HCT116 (cell line): ENCODE measurements around the gene TTC36. TPM values are rescaled to one million over a fixed set of nuclear protein-coding genes. Genes with fewer than 3 reads are reported as not detected.

ENCODE experiments used
- ATAC-seq: fragments of 200-7000 bp; cut with Tn5 transposase; 2 replicates; pipeline ENCODE4 v1.9.1; 2020; ENCODE audit warnings: mild to moderate bottlenecking, moderate library complexity
- BruUV-seq: library from RNA; stranded (reverse); fragments of 400-500 nt; replicated peaks from 2 replicates; lab custom pipeline; 2021; lab: Mats Ljungman, UMichigan
- CTCF ChIA-PET: fragments of 300-600 bp; sonication (Branson Sonifier 250); formaldehyde crosslinking; loops from one replicate; lab custom pipeline; 2021; ENCODE audit warnings: antibody characterized with exemption; lab: Charles Lee
- POLR2A ChIA-PET: fragments of 300-600, 350-600 bp; sonication (Branson Sonifier 250); formaldehyde crosslinking; loops from one replicate; lab custom pipeline; 2021; ENCODE audit warnings: antibody characterized with exemption; lab: Charles Lee
- RAD21 ChIA-PET, 2 experiments: fragments of 300-600 bp; sonication (Branson Sonifier 250); formaldehyde crosslinking; loops; one replicate each; lab custom pipeline; 2023; ENCODE audit warnings: low total read pairs in 2 of 2; ENCODE audit not compliant: uncharacterized antibody in 2 of 2, unreplicated experiment in 2 of 2, low non-redundant PET in 1 of 2; lab: Charles Lee
- DNase-seq: peaks from one replicate; pipeline ENCODE4 v3.0.0-alpha.2; 2010; ENCODE audit warnings: low read depth, low spot score
- H2AFZ ChIP-seq: fragments of 200-600 bp; shearing (Covaris generic), sonication (generic); 2 replicates; pipeline ENCODE4 v1.6.1; 2017; ENCODE audit warnings: low read depth, mixed run types, mixed read lengths, antibody characterized with exemption, low read length; ENCODE audit not compliant: poor library complexity, severe bottlenecking
- H3K27ac ChIP-seq: 2 replicates; pipeline ENCODE4 v1.5.1; 2012; ENCODE audit warnings: low read depth, low read length
- H3K27me3 ChIP-seq: fragments of 200-600 bp; sonication (generic); 2 replicates; pipeline ENCODE4 v1.6.1; 2016; ENCODE audit warnings: mixed run types, low read length, mixed read lengths; ENCODE audit not compliant: insufficient read depth
- H3K36me3 ChIP-seq, 2 experiments: fragments of 200-500 bp in 1 of 2; fragments of 200-600 bp in 1 of 2; sonication (Bioruptor generic) in 1 of 2; sonication (generic) in 1 of 2; 2 replicates each; pipeline versions ENCODE4 v1.5.1 to v1.6.1; 2014 to 2016; ENCODE audit warnings: low read length in 2 of 2, inconsistent platforms in 1 of 2, mixed read lengths in 1 of 2, mixed run types in 1 of 2; ENCODE audit not compliant: insufficient read depth in 2 of 2, control insufficient read depth in 1 of 2
- H3K4me1 ChIP-seq, 2 experiments: fragments of 200-600 bp in 1 of 2; sonication (generic) in 1 of 2; 2 replicates each; pipeline versions ENCODE4 v1.5.1 to v1.6.1; 2012 to 2017; ENCODE audit warnings: low read length in 2 of 2, inconsistent platforms in 1 of 2, mild to moderate bottlenecking in 1 of 2, mixed read lengths in 1 of 2, mixed run types in 1 of 2, moderate library complexity in 1 of 2; ENCODE audit not compliant: insufficient read depth in 2 of 2, control insufficient read depth in 1 of 2
- H3K4me2 ChIP-seq: fragments of 200-600 bp; sonication (generic); 2 replicates; pipeline ENCODE4 v1.6.1; 2017; ENCODE audit warnings: mixed run types, low read length, mixed read lengths
- H3K4me3 ChIP-seq, 2 experiments: fragments of 200-600 bp in 1 of 2; sonication (generic) in 1 of 2; replicated peaks in 1 of 2; 2 replicates each; pipeline ENCODE4 v1.5.1; 2011 to 2016; ENCODE audit warnings: low read length in 2 of 2, control low read depth in 1 of 2, low read depth in 1 of 2, mild to moderate bottlenecking in 1 of 2, mixed read lengths in 1 of 2, mixed run types in 1 of 2
- H3K79me2 ChIP-seq: fragments of 200-600 bp; sonication (generic); 2 replicates; pipeline ENCODE4 v1.6.1; 2017; ENCODE audit warnings: mild to moderate bottlenecking, mixed run types, low read length, moderate library complexity, mixed read lengths; ENCODE audit not compliant: insufficient read depth
- H3K9ac ChIP-seq: fragments of 200-600 bp; sonication (generic); 2 replicates; pipeline ENCODE4 v1.6.1; 2016; ENCODE audit warnings: low read length, mixed read lengths
- H3K9me2 ChIP-seq: fragments of 200-600 bp; sonication (generic), shearing (Covaris generic); 2 replicates; pipeline ENCODE4 v1.6.1; 2017; ENCODE audit warnings: mixed run types, mild to moderate bottlenecking, moderate library complexity; ENCODE audit not compliant: insufficient read depth
- H3K9me3 ChIP-seq, 2 experiments: fragments of 200-500 bp in 1 of 2; fragments of 200-600 bp in 1 of 2; sonication (Bioruptor generic) in 1 of 2; sonication (generic) in 1 of 2; 2 replicates each; pipeline ENCODE4 v1.6.1; 2014 to 2017; ENCODE audit warnings: low read length in 2 of 2, mixed read lengths in 2 of 2, inconsistent platforms in 1 of 2, low read depth in 1 of 2, mild to moderate bottlenecking in 1 of 2, mixed run types in 1 of 2, moderate library complexity in 1 of 2; ENCODE audit not compliant: control insufficient read depth in 1 of 2, insufficient read depth in 1 of 2
- H4K20me1 ChIP-seq: fragments of 200-600 bp; sonication (generic), shearing (Covaris generic); 2 replicates; pipeline ENCODE4 v1.6.1; 2017; ENCODE audit warnings: mixed run types, mild to moderate bottlenecking, moderate library complexity; ENCODE audit not compliant: insufficient read depth
- ATF3 ChIP-seq: IDR thresholded peaks from 2 replicates; pipeline ENCODE4 v1.6.1; 2012
- CBX3 ChIP-seq: IDR thresholded peaks from 2 replicates; pipeline ENCODE4 v1.6.1; 2012; ENCODE audit warnings: low read depth
- CEBPB ChIP-seq: IDR thresholded peaks from 2 replicates; pipeline ENCODE4 v1.6.1; 2012; ENCODE audit warnings: low read depth
- CTCF ChIP-seq, 3 experiments: fragments of 200-600 bp in 1 of 3; sonication (generic) in 1 of 3; IDR thresholded peaks in 2 of 3; conservative IDR thresholded peaks in 1 of 3; 2 replicates each; pipeline ENCODE4 v1.5.1; 2012 to 2017; ENCODE audit warnings: low read depth in 2 of 3, low read length in 2 of 3, antibody characterized with exemption in 1 of 3, borderline replicate concordance in 1 of 3, control low read depth in 1 of 3, mild to moderate bottlenecking in 1 of 3, mixed read lengths in 1 of 3, mixed run types in 1 of 3, moderate library complexity in 1 of 3; ENCODE audit not compliant: insufficient read depth in 1 of 3
- EGR1 ChIP-seq: IDR thresholded peaks from 2 replicates; pipeline ENCODE4 v1.6.1; 2012; ENCODE audit warnings: low read depth
- EZH2 ChIP-seq: fragments of 200-600 bp; sonication (generic); IDR thresholded peaks from 2 replicates; pipeline ENCODE4 v1.6.1; 2017; ENCODE audit warnings: antibody characterized with exemption, mixed run types
- FOSL1 ChIP-seq: IDR thresholded peaks from 2 replicates; pipeline ENCODE4 v1.6.1; 2012; ENCODE audit warnings: low read depth
- JUND ChIP-seq: IDR thresholded peaks from 2 replicates; pipeline ENCODE4 v1.6.1; 2012
- MAX ChIP-seq: IDR thresholded peaks from 2 replicates; pipeline ENCODE4 v1.6.1; 2012
- POLR2A ChIP-seq: IDR thresholded peaks from 2 replicates; pipeline ENCODE4 v1.7.0; 2011; ENCODE audit warnings: borderline replicate concordance; ENCODE audit not compliant: insufficient read depth, insufficient read length; ENCODE audit errors: extremely low read depth
- RAD21 ChIP-seq: IDR thresholded peaks from 2 replicates; pipeline ENCODE4 v1.6.1; 2012; ENCODE audit warnings: low read depth, mild to moderate bottlenecking
- REST ChIP-seq: IDR thresholded peaks from 2 replicates; pipeline ENCODE4 v1.6.1; 2012; ENCODE audit warnings: low read depth
- SIN3A ChIP-seq: IDR thresholded peaks from 2 replicates; pipeline ENCODE4 v1.6.1; 2012; ENCODE audit warnings: low read depth
- SP1 ChIP-seq: IDR thresholded peaks from 2 replicates; pipeline ENCODE4 v1.6.1; 2012; ENCODE audit warnings: low read depth
- SRF ChIP-seq: IDR thresholded peaks from 2 replicates; pipeline ENCODE4 v1.6.1; 2012; ENCODE audit warnings: low read depth
- YY1 ChIP-seq: IDR thresholded peaks from 2 replicates; pipeline ENCODE4 v1.6.1; 2011; ENCODE audit warnings: low read length, low read depth, moderate library complexity, mild to moderate bottlenecking; ENCODE audit not compliant: insufficient replicate concordance; ENCODE audit errors: extremely low read depth
- ZFX ChIP-seq: fragments of 450-650 bp; IDR thresholded peaks from 2 replicates; pipeline ENCODE4 v1.6.1; 2017
- intact Hi-C: fragments of 100-400 bp; cut with micrococcal nuclease; formaldehyde crosslinking; loops from 2 replicates; pipeline ENCODE4 v1.10.0; 2022
- total RNA-seq: library from RNA; stranded (reverse); gene quantifications from one replicate; pipeline ENCODE4 v1.2.1, GENCODE V29; 2021; ENCODE audit not compliant: unreplicated experiment

TTC36 gene
- total RNA-seq, 1 experiment from 2014 or later: 0.47 TPM

GRCh38 chr11:118565051-118565450 is 37.8 kb downstream of the TTC36 start:
- POLR2A ChIA-PET: no interaction called here
- Histone ChIP-seq H4K20me1 (no peaks in the 10 kb centered on the region), H3K79me2 (no peaks in the 10 kb centered on the region), H3K9me3 (no peaks in the 10 kb centered on the region), H3K27me3 (no peaks in the 10 kb centered on the region), H3K36me3 (no peaks in the 10 kb centered on the region), H2AFZ (no peak overlapping the region), H3K4me3 (peak overlapping the region; percentile 41 to 67), H3K4me2 (peak overlapping the region; percentile 98), H3K27ac (no peak overlapping the region), H3K4me1 (peaks cover 3 to 15% of the 10 kb centered on the region in 2 experiments; a peak in 3 of 4 replicates), H3K9ac (no peak overlapping the region), H3K9me2 (no peaks in the 10 kb centered on the region)
- intact Hi-C loops: no loop called here
- RAD21 ChIA-PET: no interaction called here
- ATAC-seq (no peak), DNase-seq (no peak)
- no TSS peak for BruUV-seq
- no peak for TF ChIP-seq FOSL1
- TF ChIP-seq RAD21: no peak
- no peak for TF ChIP-seq YY1
- TF ChIP-seq SRF: no peak
- TF ChIP-seq CEBPB: no peak
- TF ChIP-seq SIN3A: no peak
- no peak for TF ChIP-seq JUND
- TF ChIP-seq EGR1: no peak
- TF ChIP-seq CBX3: no peak
- no peak for TF ChIP-seq REST
- TF ChIP-seq CTCF (IDR thresholded peaks at IDR 0.05 in 2 of 3, conservative IDR thresholded peaks at IDR 0.05 in 1 of 3; ENCODE audit: borderline replicate concordance in 1 of 3, insufficient read depth in 1 of 3, low read depth in 2 of 3, low read length in 2 of 3): no peak
- no peak for TF ChIP-seq MAX
- TF ChIP-seq POLR2A: no peak
- no peak for TF ChIP-seq ATF3
- TF ChIP-seq SP1: no peak
- no peak for TF ChIP-seq EZH2
- no peak for TF ChIP-seq ZFX
- CTCF ChIA-PET: no interaction called here
